DMS 273 treated with DMSO at 0.1 percent for 48 hours (cell line): Measurements from ENCODE around the gene HTRA2.

ENCODE experiments used
- DNase-seq: peaks from one replicate; lab custom pipeline; 2025; lab: John Stamatoyannopoulos, UW

HTRA2 gene

GRCh38 chr2:74515981-74516633 is 13.6 kb upstream of the HTRA2 start:
- DNase-seq, result no peak

- no peak for DNase-seq
Measured at GRCh38 chr2:74516650-74517049, 13.1 kb upstream of the HTRA2 start.

DNA sequence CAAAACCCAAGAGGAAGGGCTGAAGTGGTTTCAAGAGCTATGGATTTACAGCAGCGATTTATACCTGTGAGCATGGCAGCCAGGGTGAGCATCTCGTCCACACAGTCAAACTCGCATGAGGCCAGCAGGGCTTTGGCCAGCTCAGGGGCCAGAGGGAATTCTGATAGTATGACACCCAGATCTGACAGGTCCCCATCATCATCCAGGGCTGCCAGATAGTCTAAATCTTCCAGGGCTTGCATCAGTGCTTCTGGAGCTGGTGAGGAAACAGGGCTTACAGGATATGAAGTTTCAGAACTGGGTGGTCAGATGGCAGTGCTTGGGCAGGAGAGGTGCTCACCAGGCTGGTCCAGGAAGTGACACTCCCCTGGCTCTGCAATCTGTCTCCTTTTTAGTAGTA is 7.2 kb upstream of the HTRA2 start:
- no peak for DNase-seq

GRCh38 chr2:74524005-74524404 is 5.7 kb upstream of the HTRA2 start:
- no peak for DNase-seq

DNA sequence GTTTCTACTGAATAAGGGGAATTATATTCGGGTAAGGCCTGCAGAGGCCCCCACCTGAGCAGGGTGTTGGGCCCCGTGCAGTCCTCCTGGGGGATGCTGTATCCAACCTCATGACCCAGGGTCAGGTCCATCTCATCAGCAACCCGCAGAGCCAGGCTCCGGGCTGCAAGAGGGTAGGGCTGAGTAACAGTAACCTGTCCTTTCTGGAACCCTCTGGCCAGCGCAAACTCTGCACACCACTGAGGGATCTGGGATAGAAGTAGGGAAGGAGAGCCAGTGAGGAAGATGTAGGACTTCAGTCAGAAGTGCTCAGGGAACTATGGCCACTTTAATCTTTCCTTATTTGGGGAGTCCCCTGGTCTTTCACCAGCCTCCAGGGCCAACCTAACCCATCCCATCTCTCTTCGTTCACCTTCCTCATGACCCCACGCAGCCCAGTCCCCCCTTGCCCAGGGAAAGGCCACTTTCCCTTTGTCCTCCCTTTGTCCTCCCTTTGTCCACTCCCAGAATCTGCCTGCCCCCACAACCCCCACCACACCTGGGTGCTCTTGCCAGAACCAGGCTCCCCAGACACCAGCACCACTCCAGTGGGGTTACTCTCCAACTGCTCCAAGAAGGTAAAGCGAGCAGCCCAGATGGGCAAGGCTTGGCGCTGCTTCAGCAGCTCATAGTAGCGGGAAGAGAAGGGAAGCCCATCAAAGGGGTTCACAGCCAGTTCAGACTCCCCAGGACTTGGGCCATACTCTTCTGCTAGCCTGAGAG is 4.6 kb upstream of the HTRA2 start:
- no peak for DNase-seq

DNA sequence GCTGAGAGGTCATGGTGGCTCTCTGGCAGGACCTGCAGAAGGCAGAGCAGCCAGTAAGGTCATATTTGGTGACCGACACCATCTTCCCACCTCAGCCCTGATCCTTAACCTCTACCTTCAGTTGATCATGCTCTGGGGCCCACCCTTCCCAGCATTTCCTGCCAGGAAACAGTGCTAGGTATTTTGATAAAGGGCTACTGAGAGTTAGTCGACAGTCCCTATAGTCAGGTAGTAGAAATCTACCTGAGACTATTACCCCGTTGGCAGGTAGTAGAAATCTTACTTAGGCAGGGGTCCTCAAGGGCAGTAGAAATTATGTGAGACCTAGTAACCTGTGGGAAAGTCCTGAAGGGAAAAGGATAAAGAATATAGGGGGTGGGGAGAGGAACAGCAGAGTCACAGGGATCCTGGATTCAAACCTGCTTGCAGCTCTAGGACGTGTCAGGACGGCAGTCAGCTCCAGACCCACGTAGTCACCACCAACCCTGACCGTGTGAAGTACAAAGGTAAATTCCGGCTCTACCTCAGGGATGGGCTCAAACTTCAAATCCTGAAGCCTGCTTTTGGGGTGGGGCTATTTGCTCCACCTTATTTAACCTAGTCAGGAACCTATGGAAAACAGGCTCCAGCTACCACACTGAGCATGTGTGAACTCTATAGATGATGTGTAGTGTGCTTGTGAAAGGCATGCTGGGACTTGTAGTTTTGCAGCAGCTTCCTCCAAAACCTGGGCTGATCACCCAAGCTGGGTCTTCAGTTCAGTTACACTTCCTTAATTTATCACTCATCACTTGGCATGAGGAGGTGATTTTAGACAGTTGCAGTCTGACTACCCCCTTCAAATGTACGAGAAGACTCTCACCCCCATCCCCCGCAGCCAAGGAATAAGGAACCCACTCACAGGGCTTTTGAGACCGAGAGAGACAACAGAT is 3.8 kb upstream of the HTRA2 start, which contains the start of gene DQX1:
Gene DQX1 (minus strand): TSS at position 515 of the 932 bp plus-strand sequence. CDS start 502 bp downstream, at position 13.
- no peak for DNase-seq

DNA sequence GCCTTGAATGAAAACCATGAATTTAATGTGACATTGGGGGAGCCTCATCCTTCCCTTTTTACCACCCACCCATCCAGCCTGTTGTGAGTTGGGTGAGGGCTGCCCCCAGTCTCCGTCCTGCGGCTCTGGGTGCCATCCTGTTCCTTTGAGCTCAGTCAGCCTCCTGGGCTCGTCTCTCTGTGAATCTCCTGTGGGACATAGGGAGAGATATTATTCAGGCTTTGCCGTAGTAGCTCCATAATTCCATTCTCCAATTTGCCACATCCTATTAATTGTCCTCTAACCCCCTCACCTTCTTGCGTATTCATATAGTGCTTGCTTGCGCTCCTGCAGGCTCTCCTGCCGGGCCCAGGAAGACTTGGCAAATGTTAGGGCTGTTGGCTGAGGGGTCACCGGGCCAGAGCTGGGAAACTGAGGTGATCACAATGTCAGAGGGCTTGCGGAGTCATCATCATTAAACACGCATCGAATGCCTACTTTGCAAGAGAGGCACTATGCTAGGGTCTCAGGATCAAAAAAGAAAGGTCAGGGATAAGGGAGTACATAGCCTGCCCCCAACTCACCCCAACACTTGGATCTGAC is 3.0 kb upstream of the HTRA2 start:
- DNase-seq, result no peak

- no peak for DNase-seq
Measured at GRCh38 chr2:74527741-74528140, 2.0 kb upstream of the HTRA2 start.

DNA sequence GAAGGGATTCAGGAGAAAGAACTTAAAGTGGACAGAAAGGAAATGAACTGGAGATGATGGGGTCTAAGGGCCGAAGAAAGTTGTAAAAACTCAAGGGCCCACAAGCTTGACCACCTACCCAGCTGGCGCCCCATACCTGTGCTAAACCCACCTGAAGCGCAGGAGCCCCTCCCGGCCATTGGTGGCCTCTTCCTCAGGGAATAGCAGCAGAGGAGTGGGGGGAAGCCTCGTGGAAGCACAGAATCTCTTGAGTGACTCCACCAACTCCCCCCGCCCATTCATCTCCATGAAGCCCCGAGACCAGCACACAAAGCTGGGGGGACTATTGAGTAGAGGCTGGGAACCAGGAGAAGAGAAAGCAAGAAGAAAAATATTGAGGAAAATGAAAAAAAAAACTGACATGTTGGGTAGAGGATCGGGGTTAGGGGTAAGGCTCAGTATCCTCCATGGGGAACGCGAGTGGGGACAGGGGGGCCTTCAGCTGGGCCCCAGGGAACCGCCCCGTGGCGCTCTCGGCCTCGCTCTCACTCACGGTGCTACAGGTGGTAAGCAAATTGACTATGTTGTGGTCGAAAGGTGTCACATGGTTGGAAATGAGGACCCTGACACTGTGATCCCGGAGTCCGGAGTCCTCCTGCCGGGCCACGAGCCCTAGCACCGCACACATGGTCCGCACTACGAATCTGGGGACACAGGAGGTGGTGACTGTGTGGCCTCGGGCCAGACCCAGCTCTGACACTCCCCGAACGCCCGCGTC is 955 bp upstream of the HTRA2 start:
- no peak for DNase-seq

- DNase-seq, result peak; percentile 35
Measured at GRCh38 chr2:74530239-74531187, 780 bp downstream of the HTRA2 start.

DNA sequence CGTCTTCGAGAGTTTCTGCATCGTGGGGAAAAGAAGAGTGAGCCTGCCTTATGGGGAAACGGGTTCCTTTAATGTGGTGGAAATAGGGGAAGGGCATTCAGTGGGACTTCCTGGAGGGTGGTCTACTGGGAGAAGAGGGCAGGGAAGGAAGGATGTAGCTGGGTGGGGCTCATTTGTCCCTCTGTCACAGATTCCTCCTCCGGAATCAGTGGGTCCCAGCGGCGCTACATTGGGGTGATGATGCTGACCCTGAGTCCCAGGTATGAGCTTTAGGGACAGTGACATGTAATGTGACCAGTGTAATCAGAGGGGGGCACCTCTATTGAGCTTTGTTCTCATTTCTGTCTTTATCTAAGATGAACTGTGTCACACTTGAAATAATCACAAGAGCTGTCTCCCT is 1.9 kb downstream of the HTRA2 start:
- no peak for DNase-seq

DNA sequence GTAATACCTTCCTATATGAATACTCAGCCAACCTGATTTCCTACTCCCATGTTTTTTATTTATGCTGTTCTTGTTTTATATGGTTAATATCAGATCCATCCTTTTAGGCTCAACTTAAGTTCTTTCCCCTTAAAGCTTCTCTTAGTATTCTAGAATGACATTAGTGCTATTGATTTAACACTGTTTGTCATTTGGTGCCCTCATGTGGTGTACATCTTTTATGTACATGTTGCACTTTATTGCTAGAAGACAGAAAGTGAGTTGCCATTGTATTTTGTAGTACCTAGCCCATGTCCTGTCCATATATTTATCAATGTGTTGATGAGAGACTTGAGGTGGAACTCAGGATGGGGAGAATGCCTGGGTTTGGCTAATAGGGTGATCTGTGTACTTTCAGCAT is 2.5 kb downstream of the HTRA2 start:
- peak; percentile 36 for DNase-seq

GRCh38 chr2:74533464-74533863 is 3.7 kb downstream of the HTRA2 start:
- DNase-seq, result no peak

GRCh38 chr2:74534411-74534810 is 4.7 kb downstream of the HTRA2 start:
- no peak for DNase-seq

DNA sequence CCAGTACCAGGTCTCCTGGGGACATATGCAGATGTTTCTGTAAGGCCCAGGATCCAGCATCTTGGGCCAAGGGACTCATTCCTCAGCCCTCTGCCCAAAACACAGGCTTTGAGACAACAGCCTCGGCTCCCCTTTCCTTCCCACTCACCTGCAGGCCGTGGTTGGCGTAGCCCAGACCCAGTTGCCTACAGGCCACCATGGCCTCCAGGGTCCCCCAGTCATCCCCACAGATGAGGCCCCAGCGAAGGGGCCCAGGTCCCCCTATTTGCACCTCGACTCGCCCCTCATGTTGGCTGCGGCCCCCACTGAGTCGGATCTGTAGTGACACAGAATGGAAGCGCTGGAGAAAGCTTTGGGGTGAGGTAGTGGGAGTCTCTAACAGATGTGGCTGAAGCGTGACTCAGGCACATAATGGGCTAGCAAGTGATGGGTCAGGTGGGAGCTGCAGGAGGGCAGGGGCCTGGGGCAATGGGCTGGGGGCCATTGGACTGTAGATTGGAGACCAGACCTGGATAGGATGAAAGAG is 5.8 kb downstream of the HTRA2 start:
- no peak for DNase-seq

GRCh38 chr2:74536166-74536950 is 6.6 kb downstream of the HTRA2 start:
- no peak for DNase-seq

GRCh38 chr2:74537140-74537539 is 7.4 kb downstream of the HTRA2 start:
- DNase-seq, result no peak

GRCh38 chr2:74538881-74539339 is 9.2 kb downstream of the HTRA2 start:
- no peak for DNase-seq

DNA sequence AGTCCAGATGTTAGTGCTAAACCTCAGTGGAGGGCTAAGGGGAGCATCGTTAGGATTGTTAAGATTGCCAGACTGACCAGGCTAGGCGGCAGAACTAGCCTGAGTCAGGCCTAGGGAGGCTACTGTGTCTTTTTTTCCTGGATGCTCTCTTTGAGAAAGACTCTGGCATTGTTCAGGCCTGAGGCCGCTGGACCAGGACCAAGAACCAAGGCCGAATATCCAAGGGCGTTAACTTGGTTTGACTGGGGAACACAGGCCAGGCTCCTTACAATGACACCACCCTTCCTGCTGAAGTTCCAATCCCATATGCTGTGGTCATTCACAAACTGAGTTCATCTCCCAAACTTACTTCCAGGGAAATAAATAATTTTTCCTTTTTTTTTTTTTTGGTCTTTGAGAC is 10.6 kb downstream of the HTRA2 start:
- DNase-seq, result no peak
